ENCODE data around the gene CXXC4.

The CXXC4 gene

DNA sequence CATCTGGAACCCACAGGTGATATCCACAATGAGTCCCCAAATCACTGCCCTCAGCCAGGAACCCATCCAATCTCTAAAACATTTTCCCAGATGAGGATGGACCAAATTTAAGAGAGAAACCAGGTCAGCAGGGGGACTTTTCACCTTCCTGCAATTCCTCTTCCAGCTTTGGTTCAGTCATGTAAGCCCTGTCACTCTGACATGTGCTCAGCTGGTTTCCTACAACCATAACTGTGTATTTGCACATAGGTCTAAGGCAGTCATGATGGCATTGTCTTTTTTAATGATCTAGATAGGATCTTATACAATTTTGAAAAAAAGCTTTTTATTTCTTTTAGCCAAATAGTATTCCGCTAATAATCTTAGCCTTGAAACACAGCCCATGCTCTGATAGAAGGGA lies 6.5 kb downstream of the CXXC4 start:
- no peak for DNase-seq (ENCODE audit: low read depth)

DNA sequence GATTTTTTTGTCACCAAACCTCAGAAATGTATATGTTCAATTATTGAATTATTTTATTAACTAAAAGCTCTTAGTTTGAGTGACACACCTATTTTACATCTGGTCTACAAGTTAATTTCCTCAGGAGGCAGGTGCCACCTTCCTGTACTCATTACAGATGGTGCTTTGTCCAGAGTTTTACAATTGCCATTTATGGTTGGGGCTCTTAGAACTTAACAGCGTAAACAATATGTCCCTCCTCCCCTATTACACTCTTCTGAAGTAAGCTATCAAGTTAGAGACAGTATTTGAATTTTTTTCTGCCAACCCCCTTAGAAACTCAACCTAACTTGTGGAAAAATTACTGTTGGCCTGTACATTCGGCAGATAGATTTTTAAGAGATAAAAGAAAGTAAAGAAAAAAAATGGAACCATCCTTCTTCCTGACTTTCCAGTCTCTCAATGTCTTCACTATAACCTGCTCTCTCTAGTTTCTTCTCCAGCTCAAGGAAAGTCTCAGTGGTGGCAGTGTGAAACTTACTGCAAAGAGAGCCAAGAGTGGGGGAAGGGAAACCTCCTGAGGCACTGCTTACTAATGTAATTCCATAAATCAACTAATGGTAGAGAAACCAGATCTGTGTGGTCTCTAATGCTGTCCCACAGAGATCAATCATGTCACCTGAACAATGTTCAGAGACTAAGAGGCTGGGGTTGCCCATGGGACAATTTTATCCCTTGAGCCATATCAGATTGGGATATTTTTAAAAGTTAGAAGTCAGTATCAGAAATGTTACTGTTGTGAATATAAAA lies 7.8 kb downstream of the CXXC4 start:
- DNase-seq (ENCODE audit: low read depth): no peak

DNA sequence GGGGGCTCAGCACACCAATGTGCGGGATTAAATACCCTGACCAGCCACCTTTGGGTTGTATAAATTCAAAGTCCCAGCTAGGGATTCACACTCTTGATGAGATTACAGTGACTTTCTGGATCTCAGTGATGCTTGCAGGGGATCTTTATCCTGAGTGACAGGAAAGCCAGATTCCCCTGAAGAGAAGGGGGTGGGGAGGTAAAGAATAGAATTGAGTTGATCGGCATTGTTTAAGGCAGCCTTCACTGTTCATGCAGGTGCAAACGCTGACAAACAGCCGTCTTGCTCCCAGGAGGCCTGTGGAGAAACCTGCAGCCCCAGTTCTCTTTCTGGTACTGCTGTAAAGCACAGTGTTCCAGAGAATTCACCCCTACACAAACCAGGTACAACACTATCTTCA lies 19.0 kb downstream of the CXXC4 start:
- DNase-seq (ENCODE audit: low read depth): no peak

DNA sequence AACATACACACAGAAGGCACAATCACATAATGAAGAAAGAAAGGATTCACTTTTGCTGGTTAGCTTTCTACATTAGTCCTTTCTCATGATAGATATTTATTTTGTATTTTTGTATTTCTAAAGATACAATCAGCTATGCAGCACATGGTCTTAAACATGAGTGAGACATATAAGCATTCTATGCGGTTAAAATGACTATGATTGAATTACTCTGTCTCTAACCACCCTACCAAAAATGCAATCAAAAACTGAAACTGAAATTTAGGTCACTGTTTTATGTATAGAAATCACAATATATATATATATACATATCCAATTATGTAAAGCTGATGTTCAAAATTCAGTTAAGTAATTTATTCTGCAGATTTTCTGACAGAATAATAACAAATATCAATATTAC lies 21.9 kb downstream of the CXXC4 start:
- DNase-seq (ENCODE audit: low read depth): no peak

DNA sequence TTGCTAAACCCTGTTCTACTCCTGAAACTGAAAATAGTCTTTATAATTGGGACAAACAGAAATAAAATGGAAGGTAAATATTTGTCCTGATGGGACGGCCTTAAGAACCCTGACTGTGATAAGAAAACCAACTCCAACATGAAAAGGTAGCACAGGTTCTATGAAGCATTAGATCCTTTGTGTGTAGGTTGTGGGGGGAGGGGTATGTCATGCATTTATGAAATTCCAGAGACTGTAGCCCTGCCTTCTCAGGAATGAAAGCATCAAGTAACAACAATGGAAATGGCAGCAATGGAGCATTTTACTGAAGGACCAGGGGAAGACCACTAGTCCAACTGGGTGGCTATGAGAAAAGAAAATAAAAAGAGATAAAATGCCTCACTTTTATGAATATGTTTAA lies 23.9 kb downstream of the CXXC4 start:
- no peak for DNase-seq (ENCODE audit: low read depth)

DNA sequence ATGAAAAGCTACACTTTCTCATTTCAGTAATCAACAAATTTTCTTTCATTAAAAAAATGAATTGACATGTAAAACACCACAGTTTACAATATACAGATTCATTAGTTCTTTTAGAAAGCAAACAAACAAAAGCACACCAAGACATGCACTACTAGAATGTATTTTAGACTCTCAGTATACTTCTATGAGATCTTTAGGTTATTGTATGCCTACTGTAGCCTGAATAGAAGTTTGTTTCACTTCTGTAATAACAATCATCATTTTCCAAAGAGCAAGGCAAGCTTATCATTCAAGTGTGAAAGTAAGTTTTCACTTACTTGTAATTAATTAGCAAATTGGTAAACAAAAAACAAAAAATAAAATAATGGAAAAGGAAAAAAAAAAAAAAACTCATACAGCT lies 24.9 kb downstream of the CXXC4 start:
- DNase-seq (ENCODE audit: low read depth): no peak

DNA sequence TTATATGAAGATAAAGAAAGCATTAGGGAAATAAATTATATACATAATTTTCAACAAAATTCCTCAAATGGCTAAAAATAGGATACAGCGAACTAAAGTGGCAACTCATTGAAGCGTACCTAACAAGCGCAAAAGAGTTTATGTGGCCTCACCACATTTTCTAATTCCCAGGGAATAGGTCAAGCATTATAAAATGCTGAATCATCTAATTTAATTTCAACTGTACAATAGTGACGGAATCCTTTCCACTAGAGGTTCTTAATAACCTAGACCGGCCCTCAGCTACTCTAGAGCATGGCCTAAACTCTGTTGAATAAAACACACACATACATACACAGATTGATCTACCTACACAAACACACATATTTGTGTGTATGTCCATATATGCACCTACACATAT lies 29.1 kb downstream of the CXXC4 start:
- no peak for DNase-seq (ENCODE audit: low read depth)

DNA sequence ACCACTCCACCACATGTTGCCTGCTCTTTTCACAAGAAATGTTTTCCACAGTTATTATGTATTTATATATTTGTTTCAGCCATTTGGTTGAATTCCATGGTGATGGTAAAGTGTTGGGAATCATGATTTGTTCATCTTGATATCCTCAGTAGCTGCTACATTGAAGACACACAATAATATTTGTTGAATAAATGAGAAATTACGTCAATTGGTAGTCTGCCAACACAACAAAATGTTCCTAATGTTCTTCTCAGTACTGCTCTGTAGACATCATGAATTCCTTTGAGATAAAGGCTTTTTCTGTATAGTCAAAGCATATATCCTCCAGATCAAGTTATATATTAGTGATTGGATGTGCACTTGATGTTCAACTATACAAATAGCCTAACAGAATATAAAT lies 29.5 kb downstream of the CXXC4 start:
- no peak for DNase-seq (ENCODE audit: low read depth)

DNA sequence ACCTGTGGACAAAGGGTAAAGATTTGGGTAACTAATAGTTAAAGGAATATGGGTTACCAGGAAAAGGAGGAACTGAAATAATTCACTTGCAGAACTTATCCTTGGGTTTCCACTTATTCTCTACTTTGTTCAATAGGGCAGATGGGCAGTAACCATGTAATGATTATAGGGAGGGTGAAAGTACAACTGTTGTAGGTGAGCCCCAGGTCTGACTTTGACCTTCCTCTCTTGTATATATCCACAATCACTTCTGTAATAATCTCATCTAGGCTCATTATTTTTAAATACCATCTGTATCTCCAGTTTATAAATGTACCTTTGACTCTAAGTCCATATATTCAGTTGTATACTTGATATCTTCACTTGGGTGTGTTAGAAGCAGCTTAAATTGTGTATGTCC lies 32.1 kb downstream of the CXXC4 start:
- DNase-seq (ENCODE audit: low read depth): no peak

DNA sequence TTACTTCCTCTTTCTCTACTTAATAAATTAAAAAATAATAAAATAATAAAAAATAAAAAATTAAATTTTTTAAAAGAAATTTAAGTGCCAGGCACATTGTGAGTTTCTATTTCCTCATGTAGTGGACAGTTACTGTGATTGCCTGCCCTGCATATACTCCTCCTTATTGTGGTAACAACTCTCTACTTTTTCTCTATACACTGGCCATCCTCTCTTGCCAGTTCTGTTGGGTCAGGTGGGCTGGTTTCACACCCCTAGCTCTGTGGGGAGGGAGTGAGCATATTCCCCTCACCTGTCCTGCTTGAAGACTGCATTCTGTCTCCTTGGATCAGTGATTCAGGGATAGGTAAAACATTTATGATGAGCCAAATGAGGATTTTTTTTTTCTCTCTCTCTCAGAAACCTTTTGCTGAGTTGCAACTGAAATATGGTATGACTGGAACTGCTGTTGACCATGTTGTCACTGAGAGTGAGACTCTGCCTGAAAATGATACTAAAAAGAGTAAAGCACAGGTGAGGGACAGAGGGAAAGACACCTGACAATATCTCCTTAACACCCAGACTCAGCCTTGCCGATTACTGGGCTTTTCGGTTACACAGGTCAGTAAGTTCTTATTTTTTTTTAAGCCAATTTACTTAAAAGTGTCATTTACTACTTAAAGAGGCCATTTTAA lies 37.2 kb downstream of the CXXC4 start:
- no peak for DNase-seq (ENCODE audit: low read depth)

DNA sequence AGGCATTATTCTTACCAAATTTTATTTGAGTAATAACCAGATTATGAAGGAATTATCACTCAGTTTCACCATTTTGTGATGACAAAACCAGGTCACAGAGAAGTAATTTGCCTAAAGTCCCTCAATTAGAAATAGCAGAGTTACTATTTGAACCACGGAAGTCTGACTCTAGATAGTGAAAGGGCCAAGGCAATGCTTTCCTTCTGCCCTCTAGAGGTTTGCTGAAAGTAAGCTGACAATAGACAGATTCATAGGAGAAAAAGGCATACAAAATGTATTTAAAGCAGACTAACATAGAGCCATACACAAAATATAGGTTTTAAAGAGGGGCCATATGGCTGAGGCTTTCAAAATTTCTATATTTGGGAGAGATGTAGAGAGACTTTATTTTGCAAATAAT lies 43.1 kb downstream of the CXXC4 start:
- no peak for DNase-seq (ENCODE audit: low read depth)

DNA sequence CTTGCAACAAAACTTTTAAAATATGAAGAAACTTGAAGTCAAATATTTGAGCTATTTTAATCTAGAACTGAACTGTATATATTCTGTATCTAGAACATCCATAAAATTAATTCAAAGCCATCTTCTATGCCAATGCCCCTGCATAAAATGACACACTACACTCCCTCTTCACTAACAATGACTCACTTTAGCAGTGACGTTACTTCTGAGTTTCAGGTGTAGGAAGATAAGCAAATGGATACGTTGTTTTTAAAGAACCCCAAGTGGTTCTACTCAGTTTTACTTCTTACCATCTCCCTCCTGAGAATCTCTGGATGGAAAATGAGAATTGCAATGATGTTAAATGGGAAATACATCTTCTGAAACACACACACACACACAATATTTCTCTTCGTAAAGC lies 45.2 kb downstream of the CXXC4 start:
- no peak for DNase-seq (ENCODE audit: low read depth)

DNA sequence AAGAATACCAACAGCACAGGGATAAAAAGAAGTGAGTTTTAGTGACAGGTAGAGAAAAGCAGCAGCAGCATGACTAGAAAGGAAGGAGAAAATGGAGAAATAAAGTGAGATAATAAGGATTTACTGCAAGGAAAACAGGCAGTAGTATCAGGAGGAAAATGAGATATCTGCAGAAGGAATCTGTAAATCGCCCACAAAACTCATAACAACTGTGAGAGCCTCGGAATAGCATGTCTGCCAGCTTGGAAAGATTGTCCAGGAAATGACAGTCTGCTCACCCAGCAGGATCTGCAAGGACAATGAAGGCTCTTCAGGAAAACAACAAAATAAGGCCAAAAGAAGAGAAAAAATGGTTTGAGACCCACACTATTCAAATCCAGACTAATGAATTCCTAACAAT lies 47.4 kb downstream of the CXXC4 start:
- DNase-seq (ENCODE audit: low read depth): no peak

DNA sequence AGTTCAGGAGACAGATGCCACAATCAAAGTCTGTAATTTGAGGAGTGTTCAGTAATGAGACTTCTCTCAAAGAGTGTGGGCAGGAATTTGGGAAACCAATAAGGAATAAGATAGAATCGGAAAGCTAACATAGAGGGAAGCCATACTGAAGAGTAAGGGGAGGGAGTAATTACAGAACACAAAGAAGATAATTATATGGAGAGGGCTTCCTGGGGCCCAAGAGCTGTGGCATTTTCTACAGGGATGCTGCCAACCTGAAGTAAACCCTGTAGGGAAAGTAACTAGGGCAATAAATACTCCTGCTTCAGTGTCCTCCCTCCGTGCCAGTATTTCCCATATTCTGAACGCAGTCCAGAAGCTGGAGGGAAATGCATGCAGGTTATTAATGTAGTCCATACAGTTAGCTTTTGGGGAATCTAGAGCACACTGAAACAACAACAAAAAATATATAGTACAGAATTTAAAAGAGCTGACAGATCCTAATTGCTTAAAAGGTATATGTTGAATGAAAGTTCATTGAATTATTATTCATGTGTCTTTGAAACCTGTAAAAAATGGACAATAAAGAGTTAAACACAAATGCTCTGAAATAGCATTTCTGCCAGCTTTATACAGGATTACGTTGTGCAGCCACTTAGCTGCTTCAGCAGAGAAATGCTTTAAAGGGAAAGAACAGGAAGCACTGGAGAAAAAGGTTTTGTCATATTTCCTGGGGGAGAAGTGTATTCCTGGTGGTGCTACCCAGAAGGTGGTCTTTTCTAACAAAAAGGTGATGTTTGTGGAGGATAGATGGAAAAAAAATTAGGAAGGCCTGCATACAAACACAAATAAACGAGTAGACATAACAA lies 48.0 kb downstream of the CXXC4 start:
- DNase-seq (ENCODE audit: low read depth): no peak

DNA sequence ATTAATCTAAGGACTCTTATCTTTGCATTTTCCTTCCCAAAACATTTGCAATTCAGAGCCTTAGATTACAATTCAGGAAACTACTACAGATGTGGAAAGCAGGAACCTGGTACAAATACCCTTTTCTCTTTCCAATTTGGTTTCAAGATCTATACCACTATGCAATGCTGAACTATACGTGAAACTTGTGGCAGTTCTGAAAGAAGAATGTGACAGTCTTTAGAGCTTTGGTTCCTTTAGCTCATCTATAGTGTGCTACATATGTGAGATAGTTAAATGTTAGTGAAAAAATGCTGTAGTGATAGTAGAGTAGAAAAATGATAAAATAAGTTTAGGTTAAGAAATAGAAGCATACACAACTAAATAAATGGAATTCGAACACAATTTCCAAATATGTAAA lies 50.0 kb downstream of the CXXC4 start:
- DNase-seq (ENCODE audit: low read depth): no peak

DNA sequence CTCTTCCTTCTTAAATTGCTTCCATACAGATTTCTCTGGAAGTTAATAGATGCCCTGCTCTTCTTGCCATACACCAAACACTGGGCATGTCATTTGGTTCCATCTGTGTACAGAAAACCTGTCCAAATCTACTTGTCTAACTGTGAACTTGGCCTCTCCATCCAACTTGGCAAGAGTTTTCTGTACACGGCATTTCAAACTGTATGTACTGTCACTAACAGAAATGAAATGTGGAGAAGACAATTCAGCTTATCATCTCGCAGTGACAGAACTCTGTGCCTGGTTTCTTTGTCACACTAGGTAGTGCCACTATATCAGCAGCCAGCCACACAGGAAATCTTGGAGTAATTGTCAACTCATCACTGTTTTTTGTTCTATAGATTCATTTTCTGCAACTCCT lies 58.2 kb downstream of the CXXC4 start:
- DNase-seq (ENCODE audit: low read depth): no peak

DNA sequence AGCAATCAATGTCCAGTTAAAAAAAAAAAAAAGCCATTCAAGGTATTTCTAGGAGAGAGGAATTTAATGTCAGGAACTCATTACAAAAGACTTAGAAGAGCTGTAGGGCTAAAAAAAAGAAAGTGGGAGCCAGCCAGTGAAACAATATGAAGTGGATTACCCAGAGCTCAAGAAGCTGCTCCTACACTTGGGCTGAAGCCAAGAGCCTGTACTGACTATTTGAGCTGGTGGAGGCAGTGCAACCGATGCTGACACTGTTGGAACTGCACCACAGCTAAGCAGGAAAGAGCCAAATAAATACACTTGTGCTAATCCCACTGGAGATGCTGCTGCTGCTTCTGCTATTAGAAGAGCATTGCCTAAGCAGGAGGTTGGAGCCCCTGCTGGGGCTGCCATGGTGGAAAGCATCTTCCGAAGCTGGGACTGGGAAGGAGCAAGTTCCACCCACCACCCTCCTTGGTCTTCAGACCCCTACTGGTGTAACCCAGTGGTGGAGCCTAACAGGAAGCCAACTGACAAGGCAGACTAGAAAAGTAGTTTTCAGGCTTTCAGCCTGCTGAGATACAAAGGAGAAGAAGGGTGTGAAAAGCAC lies 65.4 kb downstream of the CXXC4 start:
- DNase-seq (ENCODE audit: low read depth): no peak

DNA sequence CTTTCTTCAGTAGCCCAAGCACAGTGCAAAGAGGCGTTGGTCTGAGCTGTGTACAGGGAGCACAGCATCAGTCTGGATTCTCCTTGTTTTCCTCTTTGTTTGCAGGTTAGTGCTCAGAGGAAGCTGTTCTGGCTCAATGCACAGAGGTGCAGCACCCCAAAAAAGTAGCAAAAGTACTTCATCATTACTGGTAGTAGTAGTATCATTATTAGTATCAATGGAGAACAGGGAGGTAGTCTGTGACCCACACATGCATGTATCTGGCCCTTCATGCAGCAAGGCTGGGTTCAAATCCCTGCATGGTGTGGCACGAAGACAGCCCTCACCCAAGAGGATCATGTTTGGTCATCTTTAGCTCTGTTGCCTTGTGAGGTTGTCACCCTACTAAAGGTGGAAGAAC lies 68.7 kb downstream of the CXXC4 start:
- DNase-seq (ENCODE audit: low read depth): no peak

DNA sequence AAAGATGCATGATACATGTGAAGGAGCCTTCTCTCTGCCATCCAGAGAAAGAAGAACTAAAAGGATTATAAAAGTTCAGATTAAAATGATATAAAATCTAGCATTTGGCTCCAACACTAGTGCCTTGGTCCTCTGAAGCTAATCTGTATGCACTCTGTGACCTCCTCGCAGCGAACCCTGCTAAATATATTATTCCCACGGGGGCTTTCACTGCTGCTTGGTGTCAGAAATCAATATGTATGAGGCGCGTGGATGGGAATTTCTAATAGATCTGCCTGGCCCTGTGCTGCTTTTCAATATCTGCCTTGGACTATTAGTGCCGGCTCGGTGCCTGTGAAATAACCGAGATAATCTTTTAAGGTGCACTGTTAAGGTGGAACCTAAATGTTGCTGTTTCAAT lies 69.7 kb downstream of the CXXC4 start:
- no peak for DNase-seq (ENCODE audit: low read depth)

DNA sequence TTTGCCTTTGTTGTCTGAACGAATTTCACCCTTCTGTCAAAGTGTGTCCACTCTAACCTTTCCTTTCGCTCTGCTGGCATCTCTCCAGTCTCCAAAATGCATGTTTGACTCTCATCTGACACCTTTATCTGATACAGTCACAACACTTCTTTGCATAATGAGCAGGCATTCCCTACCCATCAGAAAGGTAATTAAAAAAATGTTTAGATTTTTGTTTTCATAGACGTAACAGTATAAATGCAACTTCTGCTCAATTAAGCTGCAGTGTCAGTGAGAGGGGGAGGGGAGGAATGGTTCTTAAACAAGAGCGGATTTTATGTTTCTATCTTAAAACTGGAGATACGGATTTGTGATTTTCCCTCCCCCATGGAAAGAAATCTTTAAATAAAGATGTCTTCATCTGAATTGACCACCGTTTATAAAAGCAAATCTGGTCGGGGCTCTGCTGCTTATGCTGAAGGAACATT lies 70.2 kb downstream of the CXXC4 start:
- DNase-seq (ENCODE audit: low read depth): no peak

DNA sequence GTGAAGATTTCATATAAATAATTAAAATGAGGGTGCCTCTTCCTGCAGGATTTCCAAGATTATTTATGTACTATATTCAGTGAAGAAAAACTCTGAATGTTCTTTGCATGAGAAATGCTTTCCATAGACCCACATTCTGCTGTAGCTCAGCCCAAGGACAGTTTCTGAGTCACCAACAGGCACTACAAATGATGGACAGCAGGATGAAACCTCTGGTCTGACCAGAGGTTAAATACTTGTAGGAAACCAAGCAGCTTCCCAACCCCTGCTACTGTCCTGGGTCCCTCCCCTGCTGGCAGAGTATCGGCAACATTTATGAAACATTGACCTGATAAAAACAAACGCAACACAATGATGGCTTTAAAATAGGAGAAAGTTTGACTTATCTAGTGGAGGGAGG lies 73.1 kb downstream of the CXXC4 start:
- no peak for DNase-seq (ENCODE audit: low read depth)

DNA sequence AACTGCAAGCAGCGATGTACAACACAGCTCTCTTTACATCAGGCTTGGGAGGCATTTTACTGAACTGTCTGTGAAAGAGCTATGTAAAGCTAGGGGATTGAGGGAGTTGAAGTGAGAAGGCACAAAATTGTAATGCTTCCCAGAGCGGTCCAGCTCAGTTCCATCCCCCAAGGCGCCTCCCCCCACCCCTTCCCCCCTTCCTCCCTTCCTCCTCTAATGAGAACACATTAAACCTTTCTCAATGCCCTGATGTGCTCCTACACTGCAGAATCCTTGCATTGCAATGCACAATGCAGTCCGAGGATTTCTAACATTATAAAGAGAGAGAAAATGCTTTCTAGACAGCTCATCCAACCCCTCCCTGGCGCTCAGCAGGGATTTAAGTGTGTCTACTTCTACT lies 73.9 kb downstream of the CXXC4 start:
- no peak for DNase-seq (ENCODE audit: low read depth)
